SK-N-SH treated with all-trans-retinoic acid at 6 μM for 48 hours (cell line): ENCODE measurements around the gene HAAO.

Experiments used
- ARNTL ChIP-seq: fragments of 450-650 bp; formaldehyde crosslinking; IDR thresholded peaks from 2 replicates; pipeline ENCODE4 v1.5.0; 2020; ENCODE audit warnings: low read depth, mild to moderate bottlenecking, moderate library complexity, borderline replicate concordance
- BACH2 ChIP-seq: fragments of 250-450 bp; sonication (Bioruptor Pico); IDR thresholded peaks from 2 replicates; pipeline ENCODE4 v1.9.0; 2021; ENCODE audit warnings: mild to moderate bottlenecking, borderline replicate concordance
- GLIS3 ChIP-seq: fragments of 250-450 bp; sonication (Bioruptor Pico); IDR thresholded peaks from 2 replicates; pipeline ENCODE4 v1.5.0; 2020; ENCODE audit warnings: mild to moderate bottlenecking, moderate library complexity
- RARB ChIP-seq: fragments of 250-450 bp; sonication (Bioruptor Pico); IDR thresholded peaks from 2 replicates; pipeline ENCODE4 v1.8.0; 2021; ENCODE audit warnings: mild to moderate bottlenecking, moderate library complexity
- TCF4 ChIP-seq: fragments of 250-450 bp; sonication (Bioruptor Pico); IDR thresholded peaks from 2 replicates; pipeline ENCODE4 v1.8.0; 2021; ENCODE audit warnings: mild to moderate bottlenecking, moderate library complexity, borderline replicate concordance
- ZFP3 ChIP-seq: fragments of 250-450 bp; sonication (Bioruptor Pico); IDR thresholded peaks from 2 replicates; pipeline ENCODE4 v1.5.0; 2020; ENCODE audit warnings: mild to moderate bottlenecking, moderate library complexity
- ZFP30 ChIP-seq: fragments of 450-650 bp; formaldehyde crosslinking; IDR thresholded peaks from 2 replicates; pipeline ENCODE4 v1.5.0; 2022; ENCODE audit warnings: mild to moderate bottlenecking, moderate library complexity
- ZNF8 ChIP-seq: fragments of 450-650 bp; formaldehyde crosslinking; IDR thresholded peaks from 2 replicates; pipeline ENCODE4 v1.5.0; 2020; ENCODE audit warnings: mild to moderate bottlenecking, moderate library complexity
- TF ChIP-seq, protein P1 (sequence below): fragments of 250-450 bp; sonication (Bioruptor Pico); IDR thresholded peaks from 2 replicates; pipeline ENCODE4 v1.5.0; 2020; ENCODE audit warnings: mild to moderate bottlenecking, moderate library complexity
- TF ChIP-seq, protein P2 (sequence below): fragments of 250-450 bp; sonication (Bioruptor Pico); IDR thresholded peaks from 2 replicates; pipeline ENCODE4 v1.5.1; 2020; ENCODE audit warnings: low read depth, mild to moderate bottlenecking, moderate library complexity
- TF ChIP-seq, protein P3 (sequence below): fragments of 250-450 bp; sonication (Bioruptor Pico); IDR thresholded peaks from 2 replicates; pipeline ENCODE4 v1.5.1; 2021; ENCODE audit warnings: mild to moderate bottlenecking, moderate library complexity
- TF ChIP-seq, protein P4 (sequence below): fragments of 250-450 bp; sonication (Bioruptor Pico); IDR thresholded peaks from 2 replicates; pipeline ENCODE4 v1.8.0; 2020; ENCODE audit warnings: mild to moderate bottlenecking, moderate library complexity, borderline replicate concordance

DNA sequence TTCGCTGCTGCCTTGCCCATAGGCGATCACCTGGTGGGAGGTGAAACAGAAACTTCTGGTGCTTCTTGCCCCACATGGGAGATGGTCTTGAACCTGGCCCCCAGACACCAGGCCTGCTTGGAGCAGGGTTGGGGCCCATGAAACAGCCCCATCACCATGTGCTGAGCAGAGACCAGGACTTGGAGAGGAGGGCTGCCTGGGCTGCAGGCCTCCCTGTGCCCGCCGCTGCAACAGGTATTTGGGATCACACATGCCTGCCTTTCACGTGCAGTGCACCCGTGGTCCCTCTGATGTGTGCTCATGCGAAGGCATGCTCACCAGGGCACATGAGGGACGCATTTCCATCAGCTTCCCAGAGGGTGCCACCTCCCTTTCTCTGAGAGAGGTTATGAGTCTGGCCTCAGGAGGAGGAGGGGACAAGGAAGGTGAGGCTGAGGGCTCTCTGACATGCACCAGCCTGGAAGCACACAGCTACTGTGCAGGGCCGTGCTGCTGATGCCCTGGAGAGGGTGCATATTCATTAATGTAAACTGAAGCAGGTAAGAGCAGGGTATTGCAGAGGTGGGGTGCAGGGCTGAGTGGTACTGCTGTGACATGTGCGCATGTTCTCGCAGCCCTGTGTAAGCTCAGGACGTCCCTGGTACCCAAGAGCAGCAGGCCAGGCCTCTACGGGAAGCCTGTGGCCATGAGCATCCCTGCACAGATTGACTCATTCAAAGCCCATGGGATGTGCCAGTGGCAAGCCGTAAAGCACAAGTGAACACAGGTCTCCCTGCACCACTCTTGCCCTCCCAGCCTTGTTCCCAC is 24.3 kb downstream of the HAAO start:
- TF ChIP-seq GLIS3 (CRISPR knock-in tag) (no peak), TCF4 (CRISPR knock-in tag) (no peak), BACH2 (CRISPR knock-in tag) (no peak), ZFP30 (no peak), ZFP3 (CRISPR knock-in tag) (no peak), ARNTL (CRISPR knock-in tag) (no peak), RARB (CRISPR knock-in tag) (no peak), ZNF8 (CRISPR knock-in tag) (no peak)
- TF ChIP-seq, protein P1, sequence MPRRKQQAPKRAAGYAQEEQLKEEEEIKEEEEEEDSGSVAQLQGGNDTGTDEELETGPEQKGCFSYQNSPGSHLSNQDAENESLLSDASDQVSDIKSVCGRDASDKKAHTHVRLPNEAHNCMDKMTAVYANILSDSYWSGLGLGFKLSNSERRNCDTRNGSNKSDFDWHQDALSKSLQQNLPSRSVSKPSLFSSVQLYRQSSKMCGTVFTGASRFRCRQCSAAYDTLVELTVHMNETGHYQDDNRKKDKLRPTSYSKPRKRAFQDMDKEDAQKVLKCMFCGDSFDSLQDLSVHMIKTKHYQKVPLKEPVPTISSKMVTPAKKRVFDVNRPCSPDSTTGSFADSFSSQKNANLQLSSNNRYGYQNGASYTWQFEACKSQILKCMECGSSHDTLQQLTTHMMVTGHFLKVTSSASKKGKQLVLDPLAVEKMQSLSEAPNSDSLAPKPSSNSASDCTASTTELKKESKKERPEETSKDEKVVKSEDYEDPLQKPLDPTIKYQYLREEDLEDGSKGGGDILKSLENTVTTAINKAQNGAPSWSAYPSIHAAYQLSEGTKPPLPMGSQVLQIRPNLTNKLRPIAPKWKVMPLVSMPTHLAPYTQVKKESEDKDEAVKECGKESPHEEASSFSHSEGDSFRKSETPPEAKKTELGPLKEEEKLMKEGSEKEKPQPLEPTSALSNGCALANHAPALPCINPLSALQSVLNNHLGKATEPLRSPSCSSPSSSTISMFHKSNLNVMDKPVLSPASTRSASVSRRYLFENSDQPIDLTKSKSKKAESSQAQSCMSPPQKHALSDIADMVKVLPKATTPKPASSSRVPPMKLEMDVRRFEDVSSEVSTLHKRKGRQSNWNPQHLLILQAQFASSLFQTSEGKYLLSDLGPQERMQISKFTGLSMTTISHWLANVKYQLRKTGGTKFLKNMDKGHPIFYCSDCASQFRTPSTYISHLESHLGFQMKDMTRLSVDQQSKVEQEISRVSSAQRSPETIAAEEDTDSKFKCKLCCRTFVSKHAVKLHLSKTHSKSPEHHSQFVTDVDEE (CRISPR knock-in tag): no peak
- TF ChIP-seq, protein P2, sequence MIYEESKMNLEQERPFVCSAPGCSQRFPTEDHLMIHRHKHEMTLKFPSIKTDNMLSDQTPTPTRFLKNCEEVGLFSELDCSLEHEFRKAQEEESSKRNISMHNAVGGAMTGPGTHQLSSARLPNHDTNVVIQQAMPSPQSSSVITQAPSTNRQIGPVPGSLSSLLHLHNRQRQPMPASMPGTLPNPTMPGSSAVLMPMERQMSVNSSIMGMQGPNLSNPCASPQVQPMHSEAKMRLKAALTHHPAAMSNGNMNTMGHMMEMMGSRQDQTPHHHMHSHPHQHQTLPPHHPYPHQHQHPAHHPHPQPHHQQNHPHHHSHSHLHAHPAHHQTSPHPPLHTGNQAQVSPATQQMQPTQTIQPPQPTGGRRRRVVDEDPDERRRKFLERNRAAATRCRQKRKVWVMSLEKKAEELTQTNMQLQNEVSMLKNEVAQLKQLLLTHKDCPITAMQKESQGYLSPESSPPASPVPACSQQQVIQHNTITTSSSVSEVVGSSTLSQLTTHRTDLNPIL (CRISPR knock-in tag): no peak
- TF ChIP-seq, protein P3, sequence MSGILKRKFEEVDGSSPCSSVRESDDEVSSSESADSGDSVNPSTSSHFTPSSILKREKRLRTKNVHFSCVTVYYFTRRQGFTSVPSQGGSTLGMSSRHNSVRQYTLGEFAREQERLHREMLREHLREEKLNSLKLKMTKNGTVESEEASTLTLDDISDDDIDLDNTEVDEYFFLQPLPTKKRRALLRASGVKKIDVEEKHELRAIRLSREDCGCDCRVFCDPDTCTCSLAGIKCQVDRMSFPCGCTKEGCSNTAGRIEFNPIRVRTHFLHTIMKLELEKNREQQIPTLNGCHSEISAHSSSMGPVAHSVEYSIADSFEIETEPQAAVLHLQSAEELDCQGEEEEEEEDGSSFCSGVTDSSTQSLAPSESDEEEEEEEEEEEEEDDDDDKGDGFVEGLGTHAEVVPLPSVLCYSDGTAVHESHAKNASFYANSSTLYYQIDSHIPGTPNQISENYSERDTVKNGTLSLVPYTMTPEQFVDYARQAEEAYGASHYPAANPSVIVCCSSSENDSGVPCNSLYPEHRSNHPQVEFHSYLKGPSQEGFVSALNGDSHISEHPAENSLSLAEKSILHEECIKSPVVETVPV (CRISPR knock-in tag): no peak
- TF ChIP-seq, protein P4, sequence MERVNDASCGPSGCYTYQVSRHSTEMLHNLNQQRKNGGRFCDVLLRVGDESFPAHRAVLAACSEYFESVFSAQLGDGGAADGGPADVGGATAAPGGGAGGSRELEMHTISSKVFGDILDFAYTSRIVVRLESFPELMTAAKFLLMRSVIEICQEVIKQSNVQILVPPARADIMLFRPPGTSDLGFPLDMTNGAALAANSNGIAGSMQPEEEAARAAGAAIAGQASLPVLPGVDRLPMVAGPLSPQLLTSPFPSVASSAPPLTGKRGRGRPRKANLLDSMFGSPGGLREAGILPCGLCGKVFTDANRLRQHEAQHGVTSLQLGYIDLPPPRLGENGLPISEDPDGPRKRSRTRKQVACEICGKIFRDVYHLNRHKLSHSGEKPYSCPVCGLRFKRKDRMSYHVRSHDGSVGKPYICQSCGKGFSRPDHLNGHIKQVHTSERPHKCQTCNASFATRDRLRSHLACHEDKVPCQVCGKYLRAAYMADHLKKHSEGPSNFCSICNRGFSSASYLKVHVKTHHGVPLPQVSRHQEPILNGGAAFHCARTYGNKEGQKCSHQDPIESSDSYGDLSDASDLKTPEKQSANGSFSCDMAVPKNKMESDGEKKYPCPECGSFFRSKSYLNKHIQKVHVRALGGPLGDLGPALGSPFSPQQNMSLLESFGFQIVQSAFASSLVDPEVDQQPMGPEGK (CRISPR knock-in tag): no peak
